HG02678 (cell line): Measurements from ENCODE around the gene CTIF.

ENCODE experiments used
- ATAC-seq: cut with Tn5 transposase; IDR thresholded peaks from one replicate; pipeline ENCODE4 v1.9.1; 2021; ENCODE audit warnings: mild to moderate bottlenecking, moderate library complexity; ENCODE audit not compliant: unreplicated experiment

The CTIF gene

DNA sequence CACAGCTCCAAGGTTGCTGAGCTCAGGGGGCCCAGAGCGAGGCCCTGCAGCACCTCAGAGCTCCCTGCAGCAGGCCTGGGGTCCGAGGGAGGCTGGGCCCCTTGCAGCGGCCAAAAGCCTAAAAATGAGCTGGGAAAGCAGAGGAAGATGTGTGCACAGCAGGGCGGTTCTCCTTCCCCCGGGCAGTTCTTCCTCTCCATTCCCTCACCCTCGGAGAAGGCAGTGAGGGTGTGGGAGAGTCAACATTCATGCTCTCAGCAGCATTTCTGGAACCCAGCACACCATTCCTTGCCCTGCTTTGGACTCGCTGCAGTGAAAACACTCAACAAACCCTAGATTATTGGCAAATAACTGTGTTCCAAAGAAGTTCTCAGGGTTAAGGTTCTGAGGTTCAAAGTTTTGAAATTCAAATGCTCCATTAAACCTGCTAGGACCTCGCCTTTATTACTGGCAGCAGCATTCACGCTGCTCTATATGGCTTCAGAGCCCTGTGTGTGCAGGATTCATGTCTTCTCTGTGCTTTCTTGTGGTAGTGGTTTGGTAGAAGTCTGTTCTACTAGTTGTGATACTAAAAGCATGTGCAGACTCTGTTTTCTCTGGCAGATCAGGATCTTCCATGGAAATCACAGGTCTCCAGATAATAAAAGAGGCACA is 79.1 kb downstream of the CTIF start:
- no peak for ATAC-seq

DNA sequence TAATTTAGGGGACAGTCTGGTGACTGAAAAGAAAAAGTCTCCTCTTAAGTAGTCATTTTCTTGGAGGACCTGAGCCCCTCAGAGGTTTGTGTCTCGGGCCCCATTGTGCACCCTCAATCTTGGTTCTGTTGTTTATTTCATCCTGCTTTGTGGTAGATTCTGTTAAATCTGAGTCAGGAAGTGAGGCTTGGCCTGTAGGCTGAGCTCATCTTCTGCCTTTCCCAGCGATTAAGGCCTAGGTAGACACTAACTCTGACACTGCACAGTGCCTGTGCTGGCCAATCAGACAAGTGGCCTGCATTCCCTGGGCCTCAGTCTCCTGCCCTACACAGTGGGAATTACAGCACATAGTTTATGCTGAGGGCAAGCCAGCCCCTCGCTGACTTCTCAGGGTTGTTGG is 80.2 kb downstream of the CTIF start:
- ATAC-seq, result no peak

GRCh38 chr18:48619501-48619900 is 80.7 kb downstream of the CTIF start:
- no peak for ATAC-seq

DNA sequence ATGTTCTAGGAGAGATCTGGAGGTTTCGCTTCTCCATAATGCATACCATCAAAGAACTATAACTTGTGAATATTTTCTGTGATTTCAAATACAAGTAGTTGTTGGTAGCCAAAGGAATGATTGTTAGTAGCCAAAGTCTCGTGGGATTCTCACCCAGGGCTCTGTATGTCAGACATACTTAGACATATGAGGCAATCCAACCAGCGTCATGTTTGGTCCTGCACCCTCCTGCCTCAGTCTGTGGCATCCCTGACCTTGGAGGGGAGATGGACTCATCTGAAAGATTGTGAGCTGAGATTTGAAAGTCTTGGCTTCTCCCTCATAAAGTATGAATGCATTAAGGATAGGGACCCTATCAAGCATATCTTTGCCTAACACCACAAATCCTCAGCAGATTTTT is 81.2 kb downstream of the CTIF start:
- no peak for ATAC-seq

DNA sequence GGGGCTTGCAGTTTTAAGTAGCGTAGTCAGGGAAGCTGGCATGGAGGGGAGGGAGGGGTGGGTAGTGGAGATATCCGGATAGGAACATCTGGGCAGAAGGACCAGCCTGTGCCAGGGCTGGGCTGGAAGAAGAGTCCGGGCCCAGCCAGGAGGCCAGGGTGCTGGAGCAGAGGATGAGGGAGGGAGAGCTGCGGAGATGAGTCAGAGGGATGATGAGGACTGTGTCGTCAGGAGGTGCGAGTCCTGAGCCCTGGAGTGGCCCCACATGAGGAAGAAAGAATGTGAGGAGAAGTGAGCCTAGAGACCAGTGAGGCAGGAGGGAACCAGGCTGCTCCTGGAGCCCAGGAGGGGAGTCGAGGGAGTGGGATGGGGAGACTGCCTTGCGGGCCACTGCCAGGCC is 82.4 kb downstream of the CTIF start:
- ATAC-seq, result no peak

DNA sequence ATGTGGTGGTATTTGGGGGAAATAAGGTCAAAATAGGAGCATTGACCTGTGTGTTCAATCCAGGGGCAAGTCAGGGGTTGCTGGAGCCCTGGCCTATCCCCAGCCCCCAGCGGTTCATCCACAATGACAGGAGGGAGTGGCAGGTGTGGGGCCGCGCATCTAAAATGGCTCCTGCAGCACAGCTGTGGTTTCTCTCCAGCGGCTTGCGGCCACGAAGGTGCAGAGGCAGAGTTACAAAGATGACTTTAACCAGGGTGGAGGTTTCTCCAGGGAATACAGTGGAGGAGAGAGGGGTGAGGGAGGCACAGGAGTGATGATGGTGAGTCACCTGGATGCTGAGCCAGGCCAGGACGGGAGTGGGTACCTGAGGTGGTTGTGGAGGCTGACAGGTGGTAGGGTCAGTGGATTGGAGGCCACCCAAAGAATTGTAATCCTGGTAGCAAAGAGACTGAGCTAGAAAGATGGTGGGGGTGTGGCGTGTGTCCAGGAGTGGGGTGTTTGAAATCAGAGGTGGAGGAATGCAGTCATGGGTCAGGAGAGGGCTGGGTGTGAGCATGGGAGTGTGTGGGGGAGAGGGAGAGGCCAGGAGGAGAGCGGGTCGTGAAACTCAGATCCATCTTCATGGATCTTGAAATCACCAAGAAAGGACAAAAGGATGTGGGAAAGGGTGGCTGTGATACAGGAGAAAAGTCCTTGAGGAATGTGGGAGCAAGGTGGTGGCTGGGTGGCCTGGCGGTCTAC is 83.2 kb downstream of the CTIF start:
- no peak for ATAC-seq

DNA sequence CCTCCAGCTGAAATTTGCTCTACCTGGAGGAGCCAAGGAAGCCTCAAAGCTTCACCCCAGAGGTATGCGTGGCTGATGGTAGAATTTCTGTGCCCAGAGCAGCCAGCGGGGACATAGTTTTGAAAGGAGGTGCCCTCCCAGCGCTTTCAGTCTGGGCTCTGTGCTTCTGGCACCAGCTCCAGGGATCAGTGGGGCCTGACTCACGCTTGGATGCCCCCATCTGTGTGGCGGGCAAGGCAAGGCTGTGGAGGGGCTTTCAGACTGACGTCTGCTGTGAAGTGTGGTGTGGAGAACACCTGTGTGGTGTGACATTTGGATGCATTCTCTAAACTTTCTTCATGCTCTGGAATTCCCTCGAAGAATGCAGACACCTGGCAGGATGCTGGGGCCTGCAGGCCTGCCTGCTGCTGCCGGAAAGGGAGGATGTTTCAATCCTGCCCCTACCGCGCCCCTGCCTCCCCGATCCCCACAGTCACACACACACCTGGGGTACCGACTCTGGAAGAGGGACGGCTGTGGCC is 84.1 kb downstream of the CTIF start:
- ATAC-seq, result no peak

GRCh38 chr18:48623468-48624235 is 84.8 kb downstream of the CTIF start:
- ATAC-seq, result no peak

DNA sequence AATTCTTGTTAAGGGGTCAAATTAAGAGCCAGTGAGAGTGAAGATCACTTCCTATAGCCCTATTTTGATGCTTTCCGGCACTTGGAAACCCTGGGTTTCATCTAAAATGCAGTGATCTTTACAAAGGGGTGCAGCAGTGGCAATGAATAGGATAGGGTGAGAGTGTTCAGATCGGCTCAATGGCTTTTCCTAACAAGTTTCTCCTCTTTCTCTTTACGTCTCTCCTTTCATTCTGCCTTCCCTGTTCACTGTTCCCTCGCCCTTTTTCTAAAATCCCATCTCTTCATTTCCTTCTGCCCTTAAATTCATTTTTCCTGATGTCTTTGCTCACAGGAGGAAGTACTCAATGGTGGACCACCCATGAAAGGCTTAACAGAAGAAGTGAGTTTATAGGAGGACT is 86.0 kb downstream of the CTIF start:
- no peak for ATAC-seq

- ATAC-seq, result no peak
These were observed 88.4 kb downstream of the CTIF start for GRCh38 chr18:48627216-48627615.

GRCh38 chr18:48629730-48630324 is 91.0 kb downstream of the CTIF start:
- ATAC-seq, result no peak

DNA sequence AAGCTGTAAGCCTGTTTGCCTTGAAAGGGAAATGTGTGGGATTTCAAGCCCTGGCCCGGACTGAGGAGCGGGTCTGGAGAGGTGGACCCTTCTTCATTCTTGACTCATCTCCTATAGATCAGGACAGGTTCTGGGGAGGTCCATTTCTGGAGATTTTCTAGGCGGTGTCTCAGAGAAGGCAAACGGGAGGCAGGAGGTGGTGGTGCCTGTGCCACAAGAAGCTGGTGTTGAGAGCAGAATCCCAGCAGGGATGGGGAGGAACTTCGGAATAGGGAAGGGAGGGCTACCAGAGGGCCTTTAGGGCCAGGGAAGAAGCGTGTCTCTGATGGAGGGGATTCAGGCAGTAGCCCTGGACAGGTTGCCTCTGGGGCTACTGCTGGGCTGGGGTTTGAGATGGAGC is 93.0 kb downstream of the CTIF start:
- ATAC-seq, result no peak

DNA sequence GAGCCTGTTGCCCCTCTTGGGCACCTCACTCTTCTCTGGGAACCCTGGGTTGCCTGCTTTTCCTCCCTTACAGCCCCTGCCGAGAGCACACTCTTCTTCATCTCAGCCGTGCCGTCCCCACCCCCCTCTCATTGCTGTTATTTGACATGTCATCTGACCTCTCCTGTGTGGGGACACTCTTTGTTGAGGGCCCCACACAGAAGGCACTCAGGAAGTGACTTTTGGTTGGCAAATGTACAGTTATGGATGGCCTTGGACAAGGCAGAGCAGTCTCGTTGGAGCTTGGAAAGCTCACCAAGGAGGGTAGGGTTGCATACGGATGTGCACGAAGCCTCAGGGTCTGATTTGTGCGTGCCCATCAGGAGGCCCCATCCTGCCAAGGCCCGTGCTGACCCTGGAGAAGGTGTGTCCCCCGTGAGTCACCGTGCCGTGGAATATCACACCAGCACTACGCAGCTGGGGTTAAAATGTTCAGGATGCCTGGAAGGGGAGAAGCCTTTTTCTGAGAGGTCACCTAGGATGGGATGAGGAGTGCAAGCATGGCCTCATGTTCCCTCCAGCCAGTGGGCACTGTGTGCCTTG is 93.9 kb downstream of the CTIF start:
- ATAC-seq, result no peak

GRCh38 chr18:48634491-48634890 is 95.7 kb downstream of the CTIF start:
- no peak for ATAC-seq

- ATAC-seq, result no peak
These were observed 96.1 kb downstream of the CTIF start for GRCh38 chr18:48634975-48635374.

- no peak for ATAC-seq
These were observed 97.0 kb downstream of the CTIF start for GRCh38 chr18:48635806-48636205.

DNA sequence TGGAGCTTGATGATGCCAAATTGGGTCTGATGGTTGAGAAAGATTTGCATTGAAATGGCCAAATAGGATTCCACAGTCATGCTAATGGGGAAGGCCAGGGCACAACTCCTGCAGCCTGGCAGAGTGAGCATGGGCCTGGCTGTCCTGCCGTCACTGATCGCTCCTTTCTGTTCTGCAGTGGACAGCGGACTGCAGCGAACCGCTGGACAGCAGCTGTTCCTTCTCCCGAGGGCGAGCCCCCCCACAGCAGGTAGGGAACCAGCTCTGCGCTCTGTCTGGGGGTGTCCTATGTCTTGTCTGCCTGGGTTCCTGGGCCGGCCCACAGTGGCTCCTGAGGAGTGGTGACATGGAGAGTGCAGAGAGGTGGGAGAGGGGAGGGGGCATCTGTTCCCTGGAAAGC is 97.6 kb downstream of the CTIF start:
- ATAC-seq, result no peak

DNA sequence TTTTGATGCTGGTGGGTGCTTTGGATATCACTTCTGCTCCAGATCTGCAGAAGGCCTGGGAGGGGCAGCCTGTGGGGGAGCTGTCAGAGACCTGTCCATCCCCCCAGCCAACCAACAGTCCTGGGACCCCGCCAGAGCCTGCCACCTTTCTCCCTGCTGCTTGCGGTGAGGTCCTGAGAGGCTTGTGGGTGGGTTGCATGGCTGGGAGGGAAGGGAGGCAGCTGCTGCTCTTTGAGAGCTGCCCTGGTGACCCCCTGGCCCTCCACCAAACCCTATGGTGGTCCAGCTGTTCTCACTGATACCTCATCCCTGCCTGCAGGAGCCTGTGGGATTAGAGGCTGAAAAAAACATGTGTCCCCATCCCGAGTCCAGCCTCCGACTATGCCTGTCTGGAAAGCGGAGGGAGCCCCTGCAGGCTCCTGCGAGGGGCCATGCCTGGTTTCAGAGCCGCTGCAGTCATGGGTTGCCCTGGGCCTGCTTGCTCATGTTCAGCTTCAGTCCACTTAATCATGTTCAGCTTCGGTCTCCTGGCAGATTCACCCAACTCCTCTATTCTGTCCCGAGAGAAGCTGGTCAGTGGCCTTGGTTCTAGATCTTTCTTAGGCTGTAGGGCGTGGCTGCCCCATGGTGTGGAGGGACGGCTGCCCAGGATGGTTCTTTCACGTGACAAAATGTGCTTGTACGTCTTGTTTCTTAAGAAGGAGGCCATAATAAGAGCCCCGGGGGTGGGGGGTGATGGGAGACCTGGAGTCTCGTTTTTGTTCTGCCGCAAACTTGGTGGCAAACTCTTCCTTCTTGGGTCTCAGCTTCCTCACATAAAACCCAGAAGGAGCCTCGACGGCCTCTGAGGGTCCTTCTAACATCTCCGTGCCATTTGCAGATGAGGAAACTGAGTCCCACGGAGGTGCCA is 98.5 kb downstream of the CTIF start:
- no peak for ATAC-seq

GRCh38 chr18:48638451-48638850 is 99.6 kb downstream of the CTIF start:
- no peak for ATAC-seq
